Endothelial cell of umbilical vein (primary cell): ENCODE measurements around the gene GSTO1. TPM values are rescaled to one million over a fixed set of nuclear protein-coding genes. Genes with fewer than 3 reads are reported as not detected.

Experiments
- BruUV-seq: library from RNA; stranded (reverse); fragments of 400-500 nt; replicated peaks from 2 replicates; lab custom pipeline; 2021; lab: Mats Ljungman, UMichigan
- CTCF ChIA-PET: fragments of 300-600, 350-600 bp; sonication (Branson Sonifier 250); formaldehyde crosslinking; loops from one replicate; lab custom pipeline; 2021; ENCODE audit warnings: antibody characterized with exemption, inconsistent platforms; lab: Charles Lee
- POLR2A ChIA-PET: fragments of 300-600, 350-600 bp; sonication (Branson Sonifier 250); formaldehyde crosslinking; loops from one replicate; lab custom pipeline; 2021; ENCODE audit warnings: antibody characterized with exemption, inconsistent platforms; lab: Charles Lee
- DNase-seq: peaks from one replicate; pipeline ENCODE4 v3.0.0-alpha.2; 2011; ENCODE audit warnings: low read depth, low spot score
- FAIRE-seq: peaks from 2 replicates; lab custom pipeline; 2011; peaks lifted over from hg19 to GRCh38; lab: Jason Lieb, UNC
- H2AFZ ChIP-seq: 2 replicates; pipeline ENCODE4 v1.6.0; 2012; ENCODE audit warnings: low read depth, low read length, control low read depth, inconsistent platforms
- H3K27ac ChIP-seq: 2 replicates; pipeline ENCODE4 v1.5.1; 2011; ENCODE audit warnings: low read depth, mild to moderate bottlenecking, control low read depth, low read length, moderate library complexity; ENCODE audit not compliant: insufficient read depth
- H3K27me3 ChIP-seq, 2 experiments: 2 replicates each; pipeline versions ENCODE4 v1.6.0 to v1.6.1; 2011; ENCODE audit warnings: low read length in 2 of 2, mixed read lengths in 1 of 2; ENCODE audit not compliant: control insufficient read depth in 2 of 2, insufficient read depth in 2 of 2
- H3K36me3 ChIP-seq, 2 experiments: 2 replicates in 1 of 2; 3 replicates in 1 of 2; pipeline ENCODE4 v1.5.1; 2011; ENCODE audit warnings: low read length in 2 of 2, mild to moderate bottlenecking in 1 of 2, moderate library complexity in 1 of 2; ENCODE audit not compliant: control insufficient read depth in 2 of 2, insufficient read depth in 2 of 2; ENCODE audit errors: extremely low read depth in 1 of 2
- H3K4me1 ChIP-seq: 3 replicates; pipeline ENCODE4 v1.5.1; 2011; ENCODE audit warnings: mild to moderate bottlenecking, low read length; ENCODE audit not compliant: control insufficient read depth, insufficient read depth; ENCODE audit errors: extremely low read depth
- H3K4me2 ChIP-seq: 2 replicates; pipeline ENCODE4 v1.6.1; 2011; ENCODE audit warnings: low read length, control low read depth, mixed read lengths; ENCODE audit not compliant: insufficient read depth
- H3K4me3 ChIP-seq, 3 experiments: fragments of 200-600 bp in 1 of 3; sonication (generic), shearing (Covaris generic) in 1 of 3; replicated peaks in 1 of 3; 2 replicates each; pipeline ENCODE4 v1.5.1; 2011 to 2016; ENCODE audit warnings: control low read depth in 3 of 3, low read length in 3 of 3, mild to moderate bottlenecking in 2 of 3, inconsistent platforms in 1 of 3, low read depth in 1 of 3, moderate library complexity in 1 of 3; ENCODE audit not compliant: insufficient read depth in 1 of 3
- H3K79me2 ChIP-seq: 2 replicates; pipeline ENCODE4 v1.6.0; 2012; ENCODE audit warnings: low read length, inconsistent platforms; ENCODE audit not compliant: control insufficient read depth, insufficient read depth
- H3K9ac ChIP-seq: replicated peaks from 2 replicates; pipeline ENCODE3; 2011; ENCODE audit warnings: low read length, control low read depth; ENCODE audit not compliant: insufficient read depth; ENCODE audit errors: extremely low read depth
- H3K9me1 ChIP-seq: replicated peaks from 3 replicates; pipeline ENCODE4 v1.6.0; 2011; ENCODE audit warnings: mild to moderate bottlenecking, low read length; ENCODE audit not compliant: control insufficient read depth, insufficient read depth; ENCODE audit errors: extremely low read depth
- H3K9me3 ChIP-seq: replicated peaks from 2 replicates; pipeline ENCODE4 v1.5.1; 2012; ENCODE audit warnings: low read length, inconsistent platforms; ENCODE audit not compliant: control insufficient read depth, insufficient read depth
- H4K20me1 ChIP-seq: replicated peaks from 2 replicates; pipeline ENCODE3; 2011; ENCODE audit warnings: mild to moderate bottlenecking, low read length; ENCODE audit not compliant: control insufficient read depth, insufficient read depth; ENCODE audit errors: extremely low read depth
- EZH2 ChIP-seq: IDR thresholded peaks from 2 replicates; pipeline ENCODE4 v1.6.1; 2012; ENCODE audit warnings: borderline replicate concordance, low read depth, mild to moderate bottlenecking, moderate library complexity, low read length, inconsistent platforms; ENCODE audit not compliant: severe bottlenecking
- FOS ChIP-seq: IDR thresholded peaks from 2 replicates; pipeline ENCODE4 v1.6.1; 2011; ENCODE audit warnings: mild to moderate bottlenecking, low read length, moderate library complexity, borderline replicate concordance; ENCODE audit not compliant: insufficient read depth
- GATA2 ChIP-seq: IDR thresholded peaks from 2 replicates; pipeline ENCODE4 v1.7.0; 2011; ENCODE audit warnings: low read depth, mild to moderate bottlenecking, moderate library complexity, mixed read lengths, low read length; ENCODE audit not compliant: insufficient read length, insufficient read depth
- JUN ChIP-seq: IDR thresholded peaks from 2 replicates; pipeline ENCODE4 v1.6.1; 2011; ENCODE audit warnings: borderline replicate concordance, low read depth; ENCODE audit not compliant: insufficient read length, insufficient read depth
- MAX ChIP-seq: IDR thresholded peaks from 2 replicates; pipeline ENCODE4 v1.6.1; 2011; ENCODE audit not compliant: insufficient read depth, insufficient read length
- MYC ChIP-seq: IDR thresholded peaks from one replicate; pipeline ENCODE4 v1.6.1; 2011; ENCODE audit warnings: mild to moderate bottlenecking, low read depth, low read length
- POLR2A ChIP-seq: IDR thresholded peaks from 2 replicates; pipeline ENCODE4 v1.6.1; 2012; ENCODE audit warnings: low read depth, mild to moderate bottlenecking, control low read depth, low read length
- POLR2AphosphoS5 ChIP-seq: IDR thresholded peaks from 2 replicates; pipeline ENCODE4 v1.6.1; 2012; ENCODE audit warnings: low read depth, mild to moderate bottlenecking, control low read depth, low read length, moderate library complexity; ENCODE audit not compliant: insufficient read depth
- dilution Hi-C: fragments of 300-500 bp; cut with MboI; formaldehyde crosslinking; loops from one replicate; pipeline ENCODE4 v1.15.0; 2019; ENCODE audit warnings: low sequenced_read_pairs; ENCODE audit not compliant: extremely low pct_ligation_motif_present
- intact Hi-C: fragments of 100-400 bp; cut with micrococcal nuclease; formaldehyde crosslinking; loops from one replicate; pipeline ENCODE4 v1.10.0; 2022
- polyA plus RNA-seq, 4 experiments: library from polyadenylated mRNA; depleted of rRNA in 3 of 4; stranded (reverse) in 3 of 4; unstranded in 1 of 4; fragments of >200 nt; gene quantifications; 2 replicates each; pipeline versions ENCODE4 v1.2.1 to v1.2.3, GENCODE V29; 2011 to 2012; ENCODE audit warnings: missing spikeins in 1 of 4
- total RNA-seq: library from RNA; stranded (reverse); gene quantifications from 2 replicates; pipeline ENCODE4 v1.2.3, GENCODE V29; 2021
- TF ChIP-seq, protein P1 (sequence below), 2 donors: IDR thresholded peaks; 1 replicate in 1 of 2; 2 replicates in 1 of 2; pipeline ENCODE4 v1.5.1; 2011; ENCODE audit warnings: low read length in 2 of 2, mild to moderate bottlenecking in 2 of 2, moderate library complexity in 2 of 2, control low read depth in 1 of 2, inconsistent platforms in 1 of 2, low read depth in 1 of 2; ENCODE audit not compliant: insufficient read depth in 1 of 2; ENCODE audit errors: extremely low read depth in 1 of 2

The GSTO1 gene
- total and polyA plus RNA-seq, 2 donors (not counting 3 experiments of a cell fraction or from before 2014, with no cell fraction given): 124 to 211 TPM

DNA sequence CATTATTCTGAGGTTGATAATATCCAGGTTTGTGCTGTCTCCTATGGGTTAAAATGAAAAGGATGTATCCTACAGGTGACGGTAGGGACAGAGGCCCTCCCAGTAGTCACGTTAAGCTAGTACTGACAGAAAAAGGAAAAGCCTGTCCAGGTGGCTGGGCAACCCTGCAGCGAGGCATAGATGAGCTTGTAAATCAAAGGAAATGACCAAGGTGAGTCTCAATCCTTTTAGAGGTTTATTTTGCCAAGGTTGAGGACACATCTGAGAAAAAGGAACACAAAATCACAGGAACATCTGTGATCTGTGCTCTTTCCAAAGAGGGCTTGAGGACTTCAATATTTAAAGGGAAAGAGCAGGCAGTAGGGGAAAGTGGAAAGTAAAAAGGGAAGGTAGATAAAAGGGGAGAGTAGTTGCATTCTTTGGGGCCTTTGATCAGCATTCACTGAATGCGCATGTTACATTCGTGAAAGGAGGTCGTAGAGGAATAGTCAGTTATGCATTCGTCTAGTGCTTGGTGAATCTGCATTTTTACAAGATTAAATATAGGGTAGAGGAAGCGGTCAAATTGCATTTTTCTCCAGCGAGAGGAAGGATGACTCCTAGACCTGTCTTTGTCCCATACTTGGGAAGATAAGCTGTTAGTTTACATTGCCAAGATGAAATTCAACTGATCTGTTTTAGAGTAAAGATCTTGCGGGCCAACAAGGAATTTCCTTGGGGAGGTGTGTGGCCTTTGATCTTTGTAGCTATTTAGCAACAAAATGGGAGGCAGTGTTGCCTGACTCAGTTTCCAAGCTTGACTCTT is 884 bp upstream of the GSTO1 start:
- peaks cover 3 to 6% of the 10 kb centered on the region in 2 experiments for H3K36me3 ChIP-seq
- no peak for DNase-seq
- dilution Hi-C loops: no loop called here
- CTCF ChIA-PET: interaction anchor here (0.6 to 3.2 kb wide), 6 partner anchors 11 to 366 kb away, joined by 3 to 28 read pairs (median 4); partner anchors contain the start of gene GSTO2
- intact Hi-C loops: loop anchor here (2.0 kb wide), 1 partner anchor 209 kb away; no protein-coding TSS in a partner anchor
- peaks cover 35% of the 10 kb centered on the region for H3K4me1 ChIP-seq
- H3K4me3 ChIP-seq: peak overlapping the region in 1 of 3 experiments; percentile 82
- H3K4me2 ChIP-seq: peak overlapping the region; percentile 99
- H3K27me3 ChIP-seq: peaks cover 2% of the 10 kb centered on the region in 2 experiments
- H3K9me1 ChIP-seq: no peaks in the 10 kb centered on the region
- POLR2A ChIA-PET: no interaction called here
- BruUV-seq: no TSS peak
- H3K9me3 ChIP-seq: no peaks in the 10 kb centered on the region
- peak overlapping the region; percentile 98 for H3K9ac ChIP-seq
- TF ChIP-seq POLR2A (no peak), FOS (no peak), MAX (no peak), GATA2 (no peak), POLR2AphosphoS5 (no peak), JUN (no peak), MYC (no peak), EZH2 (no peak)
- TF ChIP-seq, protein P1, sequence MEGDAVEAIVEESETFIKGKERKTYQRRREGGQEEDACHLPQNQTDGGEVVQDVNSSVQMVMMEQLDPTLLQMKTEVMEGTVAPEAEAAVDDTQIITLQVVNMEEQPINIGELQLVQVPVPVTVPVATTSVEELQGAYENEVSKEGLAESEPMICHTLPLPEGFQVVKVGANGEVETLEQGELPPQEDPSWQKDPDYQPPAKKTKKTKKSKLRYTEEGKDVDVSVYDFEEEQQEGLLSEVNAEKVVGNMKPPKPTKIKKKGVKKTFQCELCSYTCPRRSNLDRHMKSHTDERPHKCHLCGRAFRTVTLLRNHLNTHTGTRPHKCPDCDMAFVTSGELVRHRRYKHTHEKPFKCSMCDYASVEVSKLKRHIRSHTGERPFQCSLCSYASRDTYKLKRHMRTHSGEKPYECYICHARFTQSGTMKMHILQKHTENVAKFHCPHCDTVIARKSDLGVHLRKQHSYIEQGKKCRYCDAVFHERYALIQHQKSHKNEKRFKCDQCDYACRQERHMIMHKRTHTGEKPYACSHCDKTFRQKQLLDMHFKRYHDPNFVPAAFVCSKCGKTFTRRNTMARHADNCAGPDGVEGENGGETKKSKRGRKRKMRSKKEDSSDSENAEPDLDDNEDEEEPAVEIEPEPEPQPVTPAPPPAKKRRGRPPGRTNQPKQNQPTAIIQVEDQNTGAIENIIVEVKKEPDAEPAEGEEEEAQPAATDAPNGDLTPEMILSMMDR (IDR thresholded peaks at IDR 0.05; ENCODE audit: extremely low read depth in 1 of 2, insufficient read depth in 1 of 2, low read depth in 1 of 2, low read length in 2 of 2): no peak
- H2AFZ ChIP-seq: peak overlapping the region; percentile 86
- no peak for FAIRE-seq
- H3K27ac ChIP-seq: peak overlapping the region; percentile 99
- H3K79me2 ChIP-seq: peaks cover 44% of the 10 kb centered on the region
- H4K20me1 ChIP-seq: no peaks in the 10 kb centered on the region
